Peyer's patch (tissue), 4 donors: Measurements from ENCODE around the gene KRT17. TPM values are rescaled to one million over a fixed set of nuclear protein-coding genes. Genes with fewer than 3 reads are reported as not detected.
"Not testable (repeated sequence)": the region's sequence is repeated elsewhere in the genome, so short reads cannot be mapped to it uniquely, and the experiment has no call there.

Experiments used
- DNase-seq, 3 donors: peaks; one replicate each; pipeline ENCODE4 v3.0.0-alpha.2; 2017 to 2019
- H3K27ac ChIP-seq, 4 donors: fragments of 200-600 bp; sonication (generic); one replicate each; pipeline ENCODE4 v1.5.1; 2016 to 2019
- H3K27me3 ChIP-seq, 2 donors: fragments of 200-600 bp; sonication (generic); one replicate each; pipeline ENCODE4 v1.5.1; 2019
- H3K36me3 ChIP-seq, 3 donors: fragments of 200-600 bp; sonication (generic); one replicate each; pipeline ENCODE4 v1.5.1; 2016 to 2019
- H3K4me1 ChIP-seq, 4 donors: fragments of 200-600 bp; sonication (generic); one replicate each; pipeline ENCODE4 v1.5.1; 2016 to 2019
- H3K4me3 ChIP-seq, 4 donors: fragments of 200-600 bp; sonication (generic); 1 replicate in 3 of 4; 2 replicates in 1 of 4; pipeline ENCODE4 v1.5.1; 2016 to 2019; ENCODE audit warnings: mild to moderate bottlenecking in 1 of 4
- H3K9me3 ChIP-seq, 4 donors: fragments of 200-600 bp; sonication (generic); one replicate each; pipeline ENCODE4 v1.5.1; 2016 to 2019; ENCODE audit warnings: mild to moderate bottlenecking in 1 of 4
- POLR2A ChIP-seq, 2 donors: fragments of 450-650 bp; IDR thresholded peaks; one replicate each; pipeline ENCODE4 v1.5.1; 2017; ENCODE audit warnings: antibody characterized with exemption in 2 of 2, mild to moderate bottlenecking in 2 of 2, moderate library complexity in 2 of 2
- total RNA-seq, 4 donors: library from RNA; depleted of rRNA; stranded (reverse); fragments of >200 nt; gene quantifications; one replicate each; pipeline ENCODE4 v1.1.0, GENCODE V29; 2016
- TF ChIP-seq, protein P1 (sequence below), 6 experiments: fragments of 450-650 bp in 4 of 6; fragments of 200-600 bp in 2 of 6; sonication (generic) in 1 of 6; IDR thresholded peaks; one replicate each; pipeline ENCODE4 v1.5.1; 2017 to 2019; ENCODE audit warnings: antibody characterized with exemption in 6 of 6, mild to moderate bottlenecking in 3 of 6, moderate library complexity in 1 of 6

Gene KRT17
- total RNA-seq, 4 donors from 2014 or later, result 2.7 TPM; not detected in 3

DNA sequence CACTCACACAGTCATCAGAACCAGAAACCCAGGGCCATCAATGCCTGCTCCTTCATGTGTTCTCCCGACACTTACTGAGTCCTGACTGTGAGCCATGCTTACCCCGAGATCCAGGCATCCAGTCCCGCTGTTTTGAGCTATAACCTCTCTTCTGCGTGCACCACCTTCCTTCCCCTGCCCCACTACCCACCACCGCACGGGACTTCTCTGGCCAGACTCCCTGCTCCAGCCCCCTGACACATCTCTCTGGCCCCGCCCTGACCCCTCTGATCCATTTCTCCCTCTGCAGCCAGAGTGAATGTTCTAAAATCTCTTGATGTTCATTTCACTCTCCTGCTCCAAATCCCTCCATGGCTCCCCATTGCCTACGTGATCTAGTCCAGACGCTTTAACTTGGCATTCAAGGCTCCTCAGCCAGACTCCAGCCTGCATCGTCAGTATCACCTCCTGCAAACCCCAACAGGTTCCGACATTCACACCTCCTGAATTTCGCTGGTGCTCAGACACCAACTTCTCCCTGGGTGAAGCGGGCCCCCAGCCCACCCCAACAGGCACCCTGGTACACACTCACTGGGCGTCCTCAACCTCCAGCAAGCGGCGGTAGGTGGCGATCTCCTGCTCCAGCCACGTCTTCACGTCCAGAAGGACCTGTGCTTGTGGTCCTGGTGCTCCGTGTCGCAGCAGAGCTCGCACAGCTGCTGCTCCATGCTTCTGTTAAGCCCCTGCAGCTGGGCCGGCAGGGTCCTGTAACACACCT lies 3.1 kb upstream of the KRT17 start:
- peaks cover 0 to 8% (median 1%) of the 10 kb centered on the region in 4 donors for H3K4me1 ChIP-seq
- H3K4me3 ChIP-seq, result no peak overlapping the region
- no peaks in the 10 kb centered on the region for H3K9me3 ChIP-seq
- peak in 1 of 3 donors; percentile 24 for DNase-seq
- no peaks in the 10 kb centered on the region for H3K36me3 ChIP-seq
- H3K27ac ChIP-seq, result no peak overlapping the region
- no peaks in the 10 kb centered on the region for H3K27me3 ChIP-seq
- TF ChIP-seq, protein P1, sequence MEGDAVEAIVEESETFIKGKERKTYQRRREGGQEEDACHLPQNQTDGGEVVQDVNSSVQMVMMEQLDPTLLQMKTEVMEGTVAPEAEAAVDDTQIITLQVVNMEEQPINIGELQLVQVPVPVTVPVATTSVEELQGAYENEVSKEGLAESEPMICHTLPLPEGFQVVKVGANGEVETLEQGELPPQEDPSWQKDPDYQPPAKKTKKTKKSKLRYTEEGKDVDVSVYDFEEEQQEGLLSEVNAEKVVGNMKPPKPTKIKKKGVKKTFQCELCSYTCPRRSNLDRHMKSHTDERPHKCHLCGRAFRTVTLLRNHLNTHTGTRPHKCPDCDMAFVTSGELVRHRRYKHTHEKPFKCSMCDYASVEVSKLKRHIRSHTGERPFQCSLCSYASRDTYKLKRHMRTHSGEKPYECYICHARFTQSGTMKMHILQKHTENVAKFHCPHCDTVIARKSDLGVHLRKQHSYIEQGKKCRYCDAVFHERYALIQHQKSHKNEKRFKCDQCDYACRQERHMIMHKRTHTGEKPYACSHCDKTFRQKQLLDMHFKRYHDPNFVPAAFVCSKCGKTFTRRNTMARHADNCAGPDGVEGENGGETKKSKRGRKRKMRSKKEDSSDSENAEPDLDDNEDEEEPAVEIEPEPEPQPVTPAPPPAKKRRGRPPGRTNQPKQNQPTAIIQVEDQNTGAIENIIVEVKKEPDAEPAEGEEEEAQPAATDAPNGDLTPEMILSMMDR (IDR thresholded peaks at IDR 0.05), result no peak
- TF ChIP-seq POLR2A (IDR thresholded peaks at IDR 0.05), result no peak

- not testable (repeated sequence) for DNase-seq, H3K4me3 ChIP-seq, H3K27ac ChIP-seq, H3K9me3 ChIP-seq, H3K36me3 ChIP-seq, H3K4me1 ChIP-seq, H3K27me3 ChIP-seq
Measured at GRCh38 chr17:41626914-41627295, 2.5 kb upstream of the KRT17 start.

GRCh38 chr17:41626028-41626913 lies 1.9 kb upstream of the KRT17 start:
- not testable (repeated sequence) for H3K4me1 ChIP-seq, H3K27me3 ChIP-seq, H3K36me3 ChIP-seq, H3K4me3 ChIP-seq, H3K27ac ChIP-seq, H3K9me3 ChIP-seq
- DNase-seq, result peak in 1 of 3 donors; percentile 35

DNA sequence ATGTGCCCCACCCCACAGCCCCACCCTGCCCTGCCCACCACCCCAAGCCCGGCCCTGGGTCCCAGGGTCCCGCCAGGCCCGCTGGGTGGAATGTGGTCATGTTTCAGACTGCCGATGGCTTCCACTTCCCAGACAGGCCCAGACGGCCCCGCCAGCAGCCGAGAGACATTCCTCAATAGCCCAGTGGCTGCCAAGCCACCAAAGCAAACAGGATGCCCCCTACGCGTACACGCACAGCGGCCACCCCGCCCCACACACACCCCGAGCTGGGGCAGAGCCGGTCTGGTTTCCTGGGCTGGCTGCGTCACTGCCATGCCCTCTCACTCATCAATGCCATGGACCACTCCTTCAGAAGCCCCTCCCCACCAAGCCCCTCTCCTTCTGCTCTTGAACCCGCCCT lies 1.2 kb upstream of the KRT17 start:
- DNase-seq, result peak in 1 of 3 donors; percentile 48
- no peaks in the 10 kb centered on the region for H3K4me1 ChIP-seq
- H3K4me3 ChIP-seq, result no peak overlapping the region
- H3K9me3 ChIP-seq, result no peaks in the 10 kb centered on the region
- H3K36me3 ChIP-seq, result no peaks in the 10 kb centered on the region
- H3K27me3 ChIP-seq, result no peaks in the 10 kb centered on the region
- TF ChIP-seq POLR2A (IDR thresholded peaks at IDR 0.05), result no peak
- no peak overlapping the region for H3K27ac ChIP-seq

- not testable (repeated sequence) for H3K9me3 ChIP-seq, H3K36me3 ChIP-seq, DNase-seq, H3K4me3 ChIP-seq, H3K4me1 ChIP-seq, H3K27me3 ChIP-seq, H3K27ac ChIP-seq
Measured at GRCh38 chr17:41623184-41623861, 1.1 kb downstream of the KRT17 start.

DNA sequence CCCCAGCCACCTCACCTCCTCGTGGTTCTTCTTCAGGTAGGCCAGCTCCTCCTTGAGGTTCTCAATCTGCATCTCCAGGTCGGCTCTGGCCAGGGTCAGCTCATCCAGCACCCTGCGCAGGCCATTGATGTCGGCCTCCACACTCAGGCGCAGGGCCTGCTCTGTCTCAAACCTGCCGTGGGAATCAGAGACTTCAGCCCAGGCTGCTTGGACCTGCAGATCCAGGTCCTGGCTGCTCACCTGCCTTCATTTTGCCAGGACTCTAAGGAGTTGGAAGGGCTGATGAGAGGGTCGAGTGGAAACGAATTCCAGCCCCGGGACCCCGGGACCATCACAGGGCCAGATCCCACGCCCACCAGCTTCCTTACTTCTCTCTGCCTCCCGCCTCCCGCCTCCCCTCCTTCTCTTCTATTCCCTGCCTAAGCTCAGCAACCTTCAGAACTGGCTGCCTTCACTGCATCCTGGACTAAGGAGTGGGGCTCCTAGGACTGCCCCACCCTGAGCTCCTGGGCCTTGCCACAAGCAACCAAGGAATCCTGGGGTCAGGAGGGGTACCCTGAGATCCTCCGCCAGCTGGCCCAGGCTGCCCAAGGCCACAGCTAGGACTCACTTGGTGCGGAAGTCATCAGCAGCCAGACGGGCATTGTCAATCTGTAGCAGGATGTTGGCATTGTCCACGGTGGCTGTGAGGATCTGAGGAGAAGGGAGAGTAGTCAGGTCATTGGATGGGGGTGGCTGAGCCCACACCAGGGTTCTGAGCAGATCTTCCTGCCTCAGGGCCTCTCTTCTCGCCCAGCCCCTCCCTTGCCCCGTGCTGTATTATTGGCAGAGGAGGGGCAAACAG lies 1.8 kb downstream of the KRT17 start:
- not testable (repeated sequence) for H3K4me3 ChIP-seq, H3K27ac ChIP-seq, H3K36me3 ChIP-seq, H3K27me3 ChIP-seq, H3K4me1 ChIP-seq, H3K9me3 ChIP-seq
- DNase-seq, result peak in 1 of 3 donors; percentile 26

DNA sequence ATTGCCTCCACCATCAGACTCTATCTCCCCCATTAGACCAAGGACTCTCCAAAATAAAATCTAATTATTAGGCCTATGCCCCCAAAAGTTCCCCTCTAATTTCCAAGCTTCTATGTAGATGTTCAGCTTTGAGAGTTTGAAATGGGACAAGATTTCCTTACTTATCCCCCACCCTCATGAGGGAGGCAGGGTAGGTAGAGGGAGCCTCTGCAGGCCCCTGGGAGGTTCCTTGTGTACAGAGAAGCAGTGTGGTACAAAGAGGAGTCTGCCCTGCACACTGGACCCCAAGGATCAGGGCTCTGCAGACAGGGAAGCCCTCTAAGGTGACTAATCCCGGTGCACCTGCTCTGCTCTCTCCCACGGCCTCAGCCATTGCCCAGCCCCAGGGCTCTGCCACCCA lies 2.5 kb downstream of the KRT17 start:
- Histone ChIP-seq H3K36me3 (no peaks in the 10 kb centered on the region), H3K27ac (no peak overlapping the region), H3K9me3 (no peaks in the 10 kb centered on the region), H3K4me3 (no peak overlapping the region), H3K4me1 (no peaks in the 10 kb centered on the region), H3K27me3 (no peaks in the 10 kb centered on the region)
- DNase-seq, result peak in 1 of 3 donors; percentile 16
- TF ChIP-seq, protein P1 (IDR thresholded peaks at IDR 0.05), result no peak
- TF ChIP-seq POLR2A (IDR thresholded peaks at IDR 0.05), result no peak

GRCh38 chr17:41621435-41621817 lies 2.9 kb downstream of the KRT17 start:
- H3K4me1 ChIP-seq, H3K4me3 ChIP-seq, H3K36me3 ChIP-seq, H3K9me3 ChIP-seq, H3K27ac ChIP-seq, H3K27me3 ChIP-seq: not testable (repeated sequence)
- peak in 1 of 3 donors; percentile 27 for DNase-seq
